Chondrocyte (in vitro differentiated cells): ENCODE measurements around the gene RPRD2. TPM values are rescaled to one million over a fixed set of nuclear protein-coding genes. Genes with fewer than 3 reads are reported as not detected.
A peak's percentile ranks its signal among the peaks of the same experiment; 100 is the strongest.

Source experiments
- DNase-seq: peaks from one replicate; pipeline ENCODE4 v3.0.0; 2021; ENCODE audit warnings: mixed read lengths, low spot score
- H3K27ac Mint-ChIP-seq: one replicate; pipeline ENCODE4 v1.8.0; 2021; ENCODE audit warnings: mild to moderate bottlenecking, moderate library complexity, mixed read lengths; ENCODE audit not compliant: unreplicated experiment
- H3K27me3 Mint-ChIP-seq: 2 replicates; pipeline ENCODE4 v1.8.0; 2021; ENCODE audit warnings: low read depth, mixed read lengths
- H3K36me3 Mint-ChIP-seq: 2 replicates; pipeline ENCODE4 v1.8.0; 2021; ENCODE audit warnings: low read depth, mixed read lengths
- H3K4me1 Mint-ChIP-seq: 2 replicates; pipeline ENCODE4 v1.8.0; 2021; ENCODE audit warnings: low read depth, mild to moderate bottlenecking, mixed read lengths
- H3K4me3 Mint-ChIP-seq: one replicate; pipeline ENCODE4 v1.8.0; 2021; ENCODE audit warnings: mild to moderate bottlenecking, moderate library complexity, mixed read lengths; ENCODE audit not compliant: unreplicated experiment
- H3K9me3 Mint-ChIP-seq: 2 replicates; pipeline ENCODE4 v1.8.0; 2021; ENCODE audit warnings: low read depth, mixed read lengths
- total RNA-seq: library from RNA; stranded (reverse); gene quantifications from 3 replicates; pipeline ENCODE4 v1.2.1, GENCODE V29; 2021
- TF ChIP-seq, protein P1 (sequence below): fragments of 200-600 bp; sonication (generic); IDR thresholded peaks from 2 replicates; pipeline ENCODE4 v1.5.0; 2021; ENCODE audit warnings: antibody characterized with exemption, mild to moderate bottlenecking, moderate library complexity

The RPRD2 gene
- total RNA-seq, 1 donor from 2014 or later: 22.2 TPM

DNA sequence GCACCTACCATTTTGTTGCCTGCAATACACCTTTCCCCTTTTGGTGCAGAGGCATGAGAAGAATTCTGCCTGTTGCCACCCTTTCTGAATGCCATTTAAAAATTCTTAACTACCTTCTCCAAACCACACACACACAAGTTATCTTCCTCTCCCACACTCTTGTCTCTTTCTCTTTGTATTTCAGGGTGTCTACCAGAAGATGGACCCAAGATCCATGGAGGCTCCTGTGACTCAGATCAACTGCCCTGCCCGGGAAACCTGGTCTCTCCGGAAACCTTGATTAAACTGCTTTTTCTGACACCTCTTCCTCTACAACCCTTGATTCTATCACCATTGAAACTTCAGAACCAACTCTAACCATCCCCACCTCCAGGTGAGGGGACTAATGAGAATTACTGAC, 120.9 kb downstream of the RPRD2 start:
- TF ChIP-seq, protein P1, sequence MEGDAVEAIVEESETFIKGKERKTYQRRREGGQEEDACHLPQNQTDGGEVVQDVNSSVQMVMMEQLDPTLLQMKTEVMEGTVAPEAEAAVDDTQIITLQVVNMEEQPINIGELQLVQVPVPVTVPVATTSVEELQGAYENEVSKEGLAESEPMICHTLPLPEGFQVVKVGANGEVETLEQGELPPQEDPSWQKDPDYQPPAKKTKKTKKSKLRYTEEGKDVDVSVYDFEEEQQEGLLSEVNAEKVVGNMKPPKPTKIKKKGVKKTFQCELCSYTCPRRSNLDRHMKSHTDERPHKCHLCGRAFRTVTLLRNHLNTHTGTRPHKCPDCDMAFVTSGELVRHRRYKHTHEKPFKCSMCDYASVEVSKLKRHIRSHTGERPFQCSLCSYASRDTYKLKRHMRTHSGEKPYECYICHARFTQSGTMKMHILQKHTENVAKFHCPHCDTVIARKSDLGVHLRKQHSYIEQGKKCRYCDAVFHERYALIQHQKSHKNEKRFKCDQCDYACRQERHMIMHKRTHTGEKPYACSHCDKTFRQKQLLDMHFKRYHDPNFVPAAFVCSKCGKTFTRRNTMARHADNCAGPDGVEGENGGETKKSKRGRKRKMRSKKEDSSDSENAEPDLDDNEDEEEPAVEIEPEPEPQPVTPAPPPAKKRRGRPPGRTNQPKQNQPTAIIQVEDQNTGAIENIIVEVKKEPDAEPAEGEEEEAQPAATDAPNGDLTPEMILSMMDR: peak; percentile 50
- no peaks in the 10 kb centered on the region for H3K27me3 Mint-ChIP-seq
- H3K4me3 Mint-ChIP-seq: no peak overlapping the region
- no peaks in the 10 kb centered on the region for H3K9me3 Mint-ChIP-seq
- no peak overlapping the region for H3K27ac Mint-ChIP-seq
- no peak for DNase-seq
- no peaks in the 10 kb centered on the region for H3K36me3 Mint-ChIP-seq
- peaks cover 16% of the 10 kb centered on the region for H3K4me1 Mint-ChIP-seq

DNA sequence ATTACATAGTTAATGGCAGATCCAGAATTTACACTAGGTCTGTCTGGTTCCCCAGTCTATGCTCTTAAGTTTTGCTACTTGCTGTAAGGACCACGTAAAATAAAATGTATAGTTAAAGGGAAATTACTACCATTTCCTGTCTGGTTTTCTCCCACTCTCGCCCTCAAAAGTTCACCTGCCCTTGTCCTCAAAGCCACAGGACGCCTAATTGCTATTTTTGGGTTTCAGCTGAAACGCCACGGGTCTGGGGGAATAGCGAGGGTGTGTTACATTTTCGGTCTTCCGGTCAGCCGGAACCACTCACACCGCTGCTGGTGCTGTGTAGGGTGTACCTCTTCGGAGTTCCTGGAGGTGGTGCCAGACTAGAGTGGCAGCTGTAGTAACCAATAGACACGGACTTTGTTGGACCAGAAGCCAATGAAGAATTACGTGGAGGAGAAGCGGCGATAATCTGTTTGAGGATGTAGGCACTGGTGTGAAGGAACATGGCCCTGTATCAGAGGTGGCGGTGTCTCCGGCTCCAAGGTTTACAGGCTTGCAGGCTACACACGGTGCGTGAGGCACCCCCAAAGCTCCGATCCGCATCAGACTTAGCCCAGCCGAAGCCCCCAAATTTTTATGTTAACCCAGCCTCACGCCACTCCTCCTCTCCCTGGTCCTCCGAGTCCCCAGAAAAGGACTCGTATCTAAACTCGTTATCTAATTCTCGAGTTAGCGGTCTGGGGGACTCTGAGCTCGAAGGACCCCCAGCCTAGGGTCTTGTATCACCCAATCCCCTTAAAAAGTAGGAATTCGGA, 123.2 kb downstream of the RPRD2 start, which contains the start of gene TARS2:
Gene TARS2, plus strand, starts transcription at position 454 of the 797 bp plus-strand sequence. Its CDS starts 32 bp downstream, at position 486.
- H3K4me3 Mint-ChIP-seq: peak within 1 kb of the TSS; percentile 83
- H3K36me3 Mint-ChIP-seq: peaks cover 7% of the 10 kb centered on the region
- no peaks in the 10 kb centered on the region for H3K9me3 Mint-ChIP-seq
- peak within 1 kb of the TSS; percentile 97 for H3K27ac Mint-ChIP-seq
- peaks cover 16% of the 10 kb centered on the region for H3K4me1 Mint-ChIP-seq
- no peak for DNase-seq
- TF ChIP-seq, protein P1: peak; percentile 51
- H3K27me3 Mint-ChIP-seq: no peaks in the 10 kb centered on the region

DNA sequence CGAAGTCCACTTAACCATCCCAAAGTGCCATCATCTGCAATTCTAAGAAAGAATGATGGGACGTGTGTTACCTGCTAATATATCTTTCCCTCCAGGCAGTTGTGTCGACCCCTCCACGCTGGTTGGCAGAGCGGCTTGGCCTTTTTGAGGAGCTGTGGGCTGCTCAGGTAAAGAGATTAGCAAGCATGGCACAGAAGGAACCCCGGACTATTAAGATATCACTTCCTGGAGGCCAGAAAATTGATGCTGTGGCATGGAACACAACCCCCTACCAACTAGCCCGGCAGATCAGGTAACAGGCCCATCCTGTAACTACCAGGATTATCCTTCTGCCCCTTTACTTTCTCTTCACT, 123.8 kb downstream of the RPRD2 start:
- H3K36me3 Mint-ChIP-seq: peaks cover 11% of the 10 kb centered on the region
- no peaks in the 10 kb centered on the region for H3K9me3 Mint-ChIP-seq
- no peak for DNase-seq
- H3K27ac Mint-ChIP-seq: peak overlapping the region; percentile 97
- TF ChIP-seq, protein P1: no peak
- peaks cover 16% of the 10 kb centered on the region for H3K4me1 Mint-ChIP-seq
- no peaks in the 10 kb centered on the region for H3K27me3 Mint-ChIP-seq
- H3K4me3 Mint-ChIP-seq: peak overlapping the region; percentile 83

DNA sequence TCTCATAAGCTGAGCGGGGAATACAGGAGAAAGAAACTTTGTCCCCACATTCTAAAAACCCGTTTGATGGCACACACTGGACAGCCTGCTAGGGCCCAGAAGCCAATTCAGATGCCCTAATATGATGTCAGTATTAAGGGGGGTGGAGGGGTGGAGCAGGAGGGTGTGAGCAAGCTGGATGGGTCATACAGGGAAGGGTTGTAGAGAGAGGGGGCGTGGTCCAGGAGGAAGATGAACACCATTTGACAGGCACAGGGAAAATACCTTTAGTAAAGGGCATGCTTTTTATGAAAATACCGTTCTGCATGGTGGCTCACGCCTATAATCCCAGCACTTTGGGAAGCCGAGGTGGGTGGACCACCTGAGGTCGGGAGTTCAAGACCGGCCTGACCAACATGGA, 129.2 kb downstream of the RPRD2 start:
- no peak for DNase-seq
- TF ChIP-seq, protein P1: no peak
- Mint-ChIP-seq H3K4me1 (peaks cover 3% of the 10 kb centered on the region), H3K36me3 (peaks cover 20% of the 10 kb centered on the region), H3K9me3 (no peaks in the 10 kb centered on the region), H3K27me3 (no peaks in the 10 kb centered on the region), H3K27ac (no peak overlapping the region), H3K4me3 (no peak overlapping the region)

DNA sequence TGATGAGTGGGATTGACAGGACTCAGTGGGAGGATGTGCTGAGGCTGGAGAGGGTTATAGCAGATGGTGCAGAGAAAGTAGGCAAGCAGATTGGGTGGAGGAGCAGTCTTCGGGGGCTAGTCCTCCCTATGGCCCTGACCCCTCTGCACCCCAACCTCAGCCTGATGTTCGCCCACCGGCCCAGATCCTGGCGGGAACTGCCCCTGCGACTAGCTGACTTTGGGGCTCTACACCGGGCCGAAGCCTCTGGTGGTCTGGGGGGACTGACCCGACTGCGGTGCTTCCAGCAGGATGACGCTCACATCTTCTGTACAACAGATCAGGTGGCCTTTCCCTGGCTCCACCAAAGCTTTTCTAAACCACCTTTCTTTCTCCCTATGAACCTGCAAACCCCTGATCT, 134.4 kb downstream of the RPRD2 start:
- no peak for DNase-seq
- no peaks in the 10 kb centered on the region for H3K9me3 Mint-ChIP-seq
- no peaks in the 10 kb centered on the region for H3K27me3 Mint-ChIP-seq
- H3K4me1 Mint-ChIP-seq: no peaks in the 10 kb centered on the region
- peaks cover 20% of the 10 kb centered on the region for H3K36me3 Mint-ChIP-seq
- TF ChIP-seq, protein P1: no peak
- H3K27ac Mint-ChIP-seq: no peak overlapping the region
- H3K4me3 Mint-ChIP-seq: no peak overlapping the region
